IMR-90 (cell line): Measurements from ENCODE around the gene RAD52.

Source experiments
- BHLHE40 ChIP-seq: fragments of 150-350 bp; IDR thresholded peaks from 2 replicates; pipeline ENCODE4 v1.6.1; 2016; ENCODE audit warnings: mild to moderate bottlenecking, low read depth, low read length
- TF ChIP-seq, protein P1 (sequence below): conservative IDR thresholded peaks from 2 replicates; pipeline ENCODE4 v1.5.1; 2012; ENCODE audit warnings: mild to moderate bottlenecking, low read depth, low read length, improper control_type of control experiment

DNA sequence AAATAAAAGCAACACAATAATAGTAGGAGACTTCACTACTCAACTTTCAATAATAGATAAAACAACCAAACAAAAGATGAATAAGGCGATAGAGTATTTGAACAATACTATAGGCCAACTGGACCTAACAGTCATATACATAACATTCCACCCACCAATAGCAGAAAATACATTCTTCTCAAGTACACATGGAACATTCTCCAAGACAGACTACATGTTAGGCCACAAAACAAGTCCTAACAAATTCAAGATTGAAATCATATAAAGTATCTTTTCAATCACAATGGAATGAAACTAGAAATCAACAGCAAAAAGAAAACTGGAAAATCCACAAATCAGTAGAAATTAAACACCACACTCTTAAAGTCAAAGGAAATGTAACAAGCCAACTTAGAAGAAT is 28.8 kb downstream of the RAD52 start:
- TF ChIP-seq, protein P1, sequence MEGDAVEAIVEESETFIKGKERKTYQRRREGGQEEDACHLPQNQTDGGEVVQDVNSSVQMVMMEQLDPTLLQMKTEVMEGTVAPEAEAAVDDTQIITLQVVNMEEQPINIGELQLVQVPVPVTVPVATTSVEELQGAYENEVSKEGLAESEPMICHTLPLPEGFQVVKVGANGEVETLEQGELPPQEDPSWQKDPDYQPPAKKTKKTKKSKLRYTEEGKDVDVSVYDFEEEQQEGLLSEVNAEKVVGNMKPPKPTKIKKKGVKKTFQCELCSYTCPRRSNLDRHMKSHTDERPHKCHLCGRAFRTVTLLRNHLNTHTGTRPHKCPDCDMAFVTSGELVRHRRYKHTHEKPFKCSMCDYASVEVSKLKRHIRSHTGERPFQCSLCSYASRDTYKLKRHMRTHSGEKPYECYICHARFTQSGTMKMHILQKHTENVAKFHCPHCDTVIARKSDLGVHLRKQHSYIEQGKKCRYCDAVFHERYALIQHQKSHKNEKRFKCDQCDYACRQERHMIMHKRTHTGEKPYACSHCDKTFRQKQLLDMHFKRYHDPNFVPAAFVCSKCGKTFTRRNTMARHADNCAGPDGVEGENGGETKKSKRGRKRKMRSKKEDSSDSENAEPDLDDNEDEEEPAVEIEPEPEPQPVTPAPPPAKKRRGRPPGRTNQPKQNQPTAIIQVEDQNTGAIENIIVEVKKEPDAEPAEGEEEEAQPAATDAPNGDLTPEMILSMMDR: no peak
- TF ChIP-seq BHLHE40: no peak
